Calu3 (cell line): ENCODE measurements around the gene CCDC71L. TPM values are rescaled to one million over a fixed set of nuclear protein-coding genes. Genes with fewer than 3 reads are reported as not detected.
A peak's percentile ranks its signal among the peaks of the same experiment; 100 is the strongest.

Source experiments
- BruUV-seq: library from RNA; stranded (reverse); fragments of 400-500 nt; replicated peaks from 2 replicates; lab custom pipeline; 2021; lab: Mats Ljungman, UMichigan
- CTCF ChIA-PET: fragments of 300-600 bp; sonication (Branson Sonifier 250); formaldehyde crosslinking; loops from one replicate; lab custom pipeline; 2022; ENCODE audit warnings: antibody characterized with exemption; lab: Charles Lee
- DNase-seq: peaks from one replicate; pipeline ENCODE4 v3.0.0; 2022
- H3K27ac Mint-ChIP-seq: one replicate; pipeline ENCODE4 v1.8.0; 2022; ENCODE audit warnings: mixed read lengths; ENCODE audit not compliant: unreplicated experiment
- H3K27me3 Mint-ChIP-seq: one replicate; pipeline ENCODE4 v1.8.0; 2022; ENCODE audit warnings: mixed read lengths; ENCODE audit not compliant: unreplicated experiment
- H3K36me3 Mint-ChIP-seq: one replicate; pipeline ENCODE4 v1.8.0; 2022; ENCODE audit warnings: mild to moderate bottlenecking, moderate library complexity, mixed read lengths; ENCODE audit not compliant: insufficient read depth, unreplicated experiment
- H3K4me1 Mint-ChIP-seq: one replicate; pipeline ENCODE4 v1.8.0; 2022; ENCODE audit warnings: mild to moderate bottlenecking, low read depth, mixed read lengths; ENCODE audit not compliant: unreplicated experiment
- H3K4me3 Mint-ChIP-seq: one replicate; pipeline ENCODE4 v1.8.0; 2022; ENCODE audit warnings: mild to moderate bottlenecking, low read depth, moderate library complexity, mixed read lengths; ENCODE audit not compliant: unreplicated experiment
- H3K9me3 Mint-ChIP-seq: one replicate; pipeline ENCODE4 v1.8.0; 2022; ENCODE audit warnings: low read depth, mixed read lengths; ENCODE audit not compliant: unreplicated experiment
- CTCF ChIP-seq: fragments of 200-600 bp; IDR thresholded peaks from one replicate; pipeline ENCODE4 v1.8.0; 2022; ENCODE audit warnings: antibody characterized with exemption; ENCODE audit not compliant: unreplicated experiment
- intact Hi-C: fragments of 100-400 bp; cut with micrococcal nuclease; formaldehyde crosslinking; loops from one replicate; pipeline ENCODE4 v1.10.0; 2022; ENCODE audit not compliant: unreplicated experiment
- total RNA-seq: library from RNA; stranded (reverse); gene quantifications from 2 replicates; pipeline ENCODE4 v1.2.3, GENCODE V29; 2022

The CCDC71L gene
- total RNA-seq, 1 experiment from 2014 or later, result 28.1 TPM

GRCh38 chr7:106625678-106626301 lies 35.2 kb downstream of the CCDC71L start:
- H3K9me3 Mint-ChIP-seq, result no peaks in the 10 kb centered on the region
- DNase-seq, result peak; percentile 47
- no peak for TF ChIP-seq CTCF
- CTCF ChIA-PET, result no interaction called here
- intact Hi-C loops, result loop anchor here (2.0 kb wide), 2 partner anchors 15 to 33 kb away; no protein-coding TSS in a partner anchor
- no peaks in the 10 kb centered on the region for H3K27me3 Mint-ChIP-seq
- peaks cover 60% of the 10 kb centered on the region for H3K4me1 Mint-ChIP-seq
- H3K27ac Mint-ChIP-seq, result peak overlapping the region; percentile 98
- peaks cover 15% of the 10 kb centered on the region for H3K36me3 Mint-ChIP-seq
- H3K4me3 Mint-ChIP-seq, result peak overlapping the region; percentile 65
- BruUV-seq, result no TSS peak

- CTCF ChIA-PET, result no interaction called here
- BruUV-seq, result no TSS peak
- Mint-ChIP-seq H3K4me1 (peaks cover 59% of the 10 kb centered on the region), H3K27me3 (no peaks in the 10 kb centered on the region), H3K4me3 (no peak overlapping the region), H3K27ac (peak overlapping the region; percentile 85), H3K9me3 (peaks cover 3% of the 10 kb centered on the region), H3K36me3 (peaks cover 15% of the 10 kb centered on the region)
- DNase-seq, result no peak
- intact Hi-C loops, result no loop called here
- TF ChIP-seq CTCF, result no peak
Measured at GRCh38 chr7:106623853-106624252, 37.1 kb downstream of the CCDC71L start.

GRCh38 chr7:106623315-106623660 lies 37.7 kb downstream of the CCDC71L start:
- H3K9me3 Mint-ChIP-seq, result peaks cover 3% of the 10 kb centered on the region
- intact Hi-C loops, result no loop called here
- CTCF ChIA-PET, result no interaction called here

GRCh38 chr7:106622654-106623314 lies 38.2 kb downstream of the CCDC71L start:
- Mint-ChIP-seq H3K36me3 (peaks cover 10% of the 10 kb centered on the region), H3K27me3 (no peaks in the 10 kb centered on the region), H3K4me1 (peaks cover 49% of the 10 kb centered on the region), H3K4me3 (no peak overlapping the region), H3K27ac (no peak overlapping the region), H3K9me3 (peaks cover 3% of the 10 kb centered on the region)
- no peak for DNase-seq
- CTCF ChIA-PET, result interaction anchor here (0.6 kb wide), 1 partner anchor 37 kb away, joined by 3 read pairs; no protein-coding TSS in a partner anchor
- no peak for TF ChIP-seq CTCF
- intact Hi-C loops, result no loop called here
- BruUV-seq, result no TSS peak

More at GRCh38 chr7:106623315-106623660, 37.7 kb downstream of the CCDC71L start:
- no peak for TF ChIP-seq CTCF
- peaks cover 54% of the 10 kb centered on the region for H3K4me1 Mint-ChIP-seq
- H3K27ac Mint-ChIP-seq, result no peak overlapping the region
- peaks cover 13% of the 10 kb centered on the region for H3K36me3 Mint-ChIP-seq
- H3K27me3 Mint-ChIP-seq, result no peaks in the 10 kb centered on the region
- H3K4me3 Mint-ChIP-seq, result no peak overlapping the region
- BruUV-seq, result no TSS peak
- DNase-seq, result no peak
